GM23248 (cell line): ENCODE data around the gene ZNF846. TPM values are rescaled to one million over a fixed set of nuclear protein-coding genes. Genes with fewer than 3 reads are reported as not detected.

Experiments used
- DNase-seq: peaks from one replicate; pipeline ENCODE4 v3.0.0-alpha.2; 2015
- H2AFZ ChIP-seq: fragments of 200-600 bp; sonication (generic); 2 replicates; pipeline ENCODE4 v1.6.1; 2016; ENCODE audit warnings: antibody characterized with exemption
- H3F3A ChIP-seq: fragments of 200-600 bp; sonication (generic); 2 replicates; pipeline ENCODE4 v1.6.1; 2016; ENCODE audit warnings: mild to moderate bottlenecking, antibody characterized with exemption, mixed run types; ENCODE audit not compliant: insufficient read depth
- H3K27ac ChIP-seq: fragments of 200-600 bp; sonication (generic); 2 replicates; pipeline ENCODE4 v1.5.1; 2016; ENCODE audit warnings: mild to moderate bottlenecking
- H3K27me3 ChIP-seq: fragments of 200-600 bp; sonication (generic); replicated peaks from 2 replicates; pipeline ENCODE4 v1.6.1; 2016; ENCODE audit warnings: mild to moderate bottlenecking; ENCODE audit not compliant: insufficient read depth
- H3K36me3 ChIP-seq: fragments of 200-600 bp; sonication (generic); 2 replicates; pipeline ENCODE4 v1.6.1; 2016; ENCODE audit warnings: low read depth, mild to moderate bottlenecking
- H3K4me1 ChIP-seq: fragments of 200-600 bp; sonication (generic); 2 replicates; pipeline ENCODE4 v1.6.1; 2016; ENCODE audit warnings: mild to moderate bottlenecking; ENCODE audit not compliant: insufficient read depth
- H3K4me2 ChIP-seq: fragments of 200-600 bp; sonication (generic); one replicate; pipeline ENCODE4 v1.6.1; 2016; ENCODE audit warnings: mild to moderate bottlenecking; ENCODE audit not compliant: unreplicated experiment
- H3K4me3 ChIP-seq: fragments of 200-600 bp; sonication (generic); 2 replicates; pipeline ENCODE4 v1.5.1; 2016; ENCODE audit warnings: mild to moderate bottlenecking
- H3K79me2 ChIP-seq: fragments of 200-600 bp; sonication (generic); 2 replicates; pipeline ENCODE4 v1.6.1; 2016; ENCODE audit warnings: mild to moderate bottlenecking; ENCODE audit not compliant: insufficient read depth
- H3K9ac ChIP-seq: fragments of 200-600 bp; sonication (generic); 2 replicates; pipeline ENCODE4 v1.6.1; 2016; ENCODE audit warnings: mild to moderate bottlenecking
- H3K9me2 ChIP-seq: fragments of 200-600 bp; sonication (generic); 2 replicates; pipeline ENCODE4 v1.6.1; 2016; ENCODE audit warnings: mixed run types, mild to moderate bottlenecking, moderate library complexity; ENCODE audit not compliant: insufficient read depth
- H3K9me3 ChIP-seq: fragments of 200-600 bp; sonication (generic); one replicate; pipeline ENCODE4 v1.6.1; 2017; ENCODE audit warnings: low read depth
- H4K20me1 ChIP-seq: fragments of 200-600 bp; sonication (generic); 2 replicates; pipeline ENCODE4 v1.6.0; 2016; ENCODE audit not compliant: insufficient read depth
- EZH2 ChIP-seq: fragments of 200-600 bp; sonication (generic); IDR thresholded peaks from 2 replicates; pipeline ENCODE4 v1.6.1; 2018; ENCODE audit warnings: antibody characterized with exemption, mild to moderate bottlenecking; ENCODE audit not compliant: insufficient read depth, poor library complexity, severe bottlenecking
- EZH2phosphoT487 ChIP-seq: fragments of 200-600 bp; sonication (generic); IDR thresholded peaks from 2 replicates; pipeline ENCODE4 v1.6.1; 2018; ENCODE audit warnings: antibody characterized with exemption, moderate library complexity, mild to moderate bottlenecking, low read depth; ENCODE audit not compliant: insufficient read depth
- WGBS, 2 experiments: methylation state at CpG; one replicate each; pipeline ENCODE4 v1.1.6; 2015 to 2017; ENCODE audit warnings: low lambda C conversion rate in 2 of 2, low coverage in 1 of 2; ENCODE audit errors: missing lambda C conversion rate in 2 of 2; 5-methylcytosine and 5-hydroxymethylcytosine counted together
- in situ Hi-C: fragments of 300-500 bp; cut with MboI; formaldehyde crosslinking; loops from 2 replicates; pipeline ENCODE4 v1.15.0; 2020
- polyA plus RNA-seq: library from polyadenylated mRNA; unstranded; fragments of >200 nt; fragmentation: Nextera tagmentation; extraction: Ambion mirVana; gene quantifications from 2 replicates; pipeline ENCODE4 v1.2.1, GENCODE V29; 2016
- total RNA-seq: library from RNA; depleted of rRNA; stranded (reverse); fragments of >200 nt; shearing (Covaris generic); gene quantifications from 2 replicates; pipeline ENCODE4 v1.2.3, GENCODE V29; 2014

The ZNF846 gene
- total and polyA plus RNA-seq, 2 experiments from 2014 or later = 6.1 to 7.1 TPM

GRCh38 chr19:9808855-9809824, 40.6 kb upstream of the ZNF846 start:
- H3K36me3 ChIP-seq = peaks cover 3% of the 10 kb centered on the region
- in situ Hi-C loops = no loop called here
- TF ChIP-seq EZH2 = no peak
- TF ChIP-seq EZH2phosphoT487 = no peak
- H3K27me3 ChIP-seq = no peaks in the 10 kb centered on the region
- H3K79me2 ChIP-seq = peaks cover 26% of the 10 kb centered on the region
- no peaks in the 10 kb centered on the region for H3K4me1 ChIP-seq
- no peaks in the 10 kb centered on the region for H3F3A ChIP-seq
- no peak overlapping the region for H3K9ac ChIP-seq
- no peaks in the 10 kb centered on the region for H3K9me2 ChIP-seq
- DNase-seq = no peak
- no peak overlapping the region for H3K27ac ChIP-seq
- 94 to 96% methylated on average over 11 of the region's 11 CpGs for WGBS, 2 experiments
- H3K4me3 ChIP-seq = no peak overlapping the region
- H3K4me2 ChIP-seq = no peak overlapping the region
- H3K9me3 ChIP-seq = no peaks in the 10 kb centered on the region
- no peaks in the 10 kb centered on the region for H4K20me1 ChIP-seq
- no peak overlapping the region for H2AFZ ChIP-seq

GRCh38 chr19:9806803-9807202, 38.3 kb upstream of the ZNF846 start:
- Histone ChIP-seq H3K4me3 (no peak overlapping the region), H3K9me2 (no peaks in the 10 kb centered on the region)
- in situ Hi-C loops = no loop called here

DNA sequence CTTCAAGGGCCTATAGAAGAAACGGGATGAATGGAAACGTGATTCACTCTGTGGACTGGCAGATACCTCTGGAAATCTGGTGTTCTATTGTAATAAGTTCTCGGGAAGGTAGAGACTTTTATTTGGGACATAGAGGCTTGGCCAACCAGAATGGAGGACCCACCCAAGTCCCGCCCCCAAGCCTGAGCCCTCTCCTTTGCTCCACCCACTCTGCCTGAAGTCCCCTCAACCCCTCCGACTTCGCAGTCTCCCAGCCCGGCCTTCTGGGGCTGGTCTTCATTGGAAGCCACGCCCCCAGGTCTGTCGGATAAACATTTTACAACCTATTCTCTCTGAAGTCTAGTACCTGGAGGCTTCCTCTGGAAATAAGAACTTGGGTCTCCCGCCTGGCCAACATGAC, 33.4 kb upstream of the ZNF846 start:
- H3K4me3 ChIP-seq = no peak overlapping the region
- H3K79me2 ChIP-seq = no peaks in the 10 kb centered on the region
- no peaks in the 10 kb centered on the region for H3K4me1 ChIP-seq
- no peaks in the 10 kb centered on the region for H3K36me3 ChIP-seq
- in situ Hi-C loops = no loop called here
- no peaks in the 10 kb centered on the region for H3K9me3 ChIP-seq
- H3K9ac ChIP-seq = no peak overlapping the region
- no peaks in the 10 kb centered on the region for H3K9me2 ChIP-seq
- H2AFZ ChIP-seq = no peak overlapping the region
- no peaks in the 10 kb centered on the region for H4K20me1 ChIP-seq
- no peak overlapping the region for H3K4me2 ChIP-seq
- DNase-seq = no peak
- H3K27ac ChIP-seq = no peak overlapping the region
- TF ChIP-seq EZH2phosphoT487 = no peak
- TF ChIP-seq EZH2 = no peak
- peaks cover 5% of the 10 kb centered on the region; the same call in 1 of the 2 replicates for H3F3A ChIP-seq
- no peaks in the 10 kb centered on the region for H3K27me3 ChIP-seq
- WGBS, 2 experiments = 86 to 92% methylated on average over 8 to 10 of the region's 10 CpGs

More at GRCh38 chr19:9806803-9807202, 38.3 kb upstream of the ZNF846 start:
- H3K27ac ChIP-seq = no peak overlapping the region
- H3K4me1 ChIP-seq = no peaks in the 10 kb centered on the region
- H3K9ac ChIP-seq = no peak overlapping the region
- H3K79me2 ChIP-seq = peaks cover 3% of the 10 kb centered on the region; the same call in 1 of the 2 replicates
- H2AFZ ChIP-seq = no peak overlapping the region
- no peaks in the 10 kb centered on the region for H4K20me1 ChIP-seq
- peaks cover 3% of the 10 kb centered on the region for H3K36me3 ChIP-seq
- H3K27me3 ChIP-seq = no peaks in the 10 kb centered on the region
- TF ChIP-seq EZH2 = no peak
- TF ChIP-seq EZH2phosphoT487 = no peak
- no peaks in the 10 kb centered on the region for H3K9me3 ChIP-seq
- 96% methylated on average over 3 of the region's 3 CpGs for WGBS, 2 experiments
- no peak overlapping the region for H3K4me2 ChIP-seq
- no peak for DNase-seq
- no peaks in the 10 kb centered on the region for H3F3A ChIP-seq

- TF ChIP-seq EZH2phosphoT487 (no peak), EZH2 (no peak)
- H3K79me2 ChIP-seq = no peaks in the 10 kb centered on the region
- no peaks in the 10 kb centered on the region for H3K4me1 ChIP-seq
- no peak overlapping the region for H3K4me2 ChIP-seq
- no peaks in the 10 kb centered on the region for H3K9me2 ChIP-seq
- no peaks in the 10 kb centered on the region for H4K20me1 ChIP-seq
- H3K36me3 ChIP-seq = no peaks in the 10 kb centered on the region
- in situ Hi-C loops = loop anchor here (25.0 kb wide), 1 partner anchor 487 kb away; the partner anchor contains the start of genes ZNF559 and ZNF699
- no peaks in the 10 kb centered on the region for H3K9me3 ChIP-seq
- H3K4me3 ChIP-seq = no peak overlapping the region
- H3K27me3 ChIP-seq = no peaks in the 10 kb centered on the region
- H3K9ac ChIP-seq = no peak overlapping the region
- H2AFZ ChIP-seq = no peak overlapping the region
- DNase-seq = no peak
- peaks cover 22% of the 10 kb centered on the region for H3F3A ChIP-seq
- H3K27ac ChIP-seq = no peak overlapping the region
These were observed 30.6 kb upstream of the ZNF846 start for GRCh38 chr19:9799162-9799561.
